HCT116 (cell line): Measurements from ENCODE around the gene FGF3. TPM values are rescaled to one million over a fixed set of nuclear protein-coding genes. Genes with fewer than 3 reads are reported as not detected.

ENCODE experiments used
- ATAC-seq: fragments of 200-7000 bp; cut with Tn5 transposase; 2 replicates; pipeline ENCODE4 v1.9.1; 2020; ENCODE audit warnings: mild to moderate bottlenecking, moderate library complexity
- BruUV-seq: library from RNA; stranded (reverse); fragments of 400-500 nt; replicated peaks from 2 replicates; lab custom pipeline; 2021; lab: Mats Ljungman, UMichigan
- CTCF ChIA-PET: fragments of 300-600 bp; sonication (Branson Sonifier 250); formaldehyde crosslinking; loops from one replicate; lab custom pipeline; 2021; ENCODE audit warnings: antibody characterized with exemption; lab: Charles Lee
- POLR2A ChIA-PET: fragments of 300-600, 350-600 bp; sonication (Branson Sonifier 250); formaldehyde crosslinking; loops from one replicate; lab custom pipeline; 2021; ENCODE audit warnings: antibody characterized with exemption; lab: Charles Lee
- RAD21 ChIA-PET, 2 experiments: fragments of 300-600 bp; sonication (Branson Sonifier 250); formaldehyde crosslinking; loops; one replicate each; lab custom pipeline; 2023; ENCODE audit warnings: low total read pairs in 2 of 2; ENCODE audit not compliant: uncharacterized antibody in 2 of 2, unreplicated experiment in 2 of 2, low non-redundant PET in 1 of 2; lab: Charles Lee
- DNase-seq: peaks from one replicate; pipeline ENCODE4 v3.0.0-alpha.2; 2010; ENCODE audit warnings: low read depth, low spot score
- H2AFZ ChIP-seq: fragments of 200-600 bp; shearing (Covaris generic), sonication (generic); 2 replicates; pipeline ENCODE4 v1.6.1; 2017; ENCODE audit warnings: low read depth, mixed run types, mixed read lengths, antibody characterized with exemption, low read length; ENCODE audit not compliant: poor library complexity, severe bottlenecking
- H3K27ac ChIP-seq: 2 replicates; pipeline ENCODE4 v1.5.1; 2012; ENCODE audit warnings: low read depth, low read length
- H3K27me3 ChIP-seq: fragments of 200-600 bp; sonication (generic); 2 replicates; pipeline ENCODE4 v1.6.1; 2016; ENCODE audit warnings: mixed run types, low read length, mixed read lengths; ENCODE audit not compliant: insufficient read depth
- H3K36me3 ChIP-seq, 2 experiments: fragments of 200-500 bp in 1 of 2; fragments of 200-600 bp in 1 of 2; sonication (Bioruptor generic) in 1 of 2; sonication (generic) in 1 of 2; 2 replicates each; pipeline versions ENCODE4 v1.5.1 to v1.6.1; 2014 to 2016; ENCODE audit warnings: low read length in 2 of 2, inconsistent platforms in 1 of 2, mixed read lengths in 1 of 2, mixed run types in 1 of 2; ENCODE audit not compliant: insufficient read depth in 2 of 2, control insufficient read depth in 1 of 2
- H3K4me1 ChIP-seq, 2 experiments: fragments of 200-600 bp in 1 of 2; sonication (generic) in 1 of 2; 2 replicates each; pipeline versions ENCODE4 v1.5.1 to v1.6.1; 2012 to 2017; ENCODE audit warnings: low read length in 2 of 2, inconsistent platforms in 1 of 2, mild to moderate bottlenecking in 1 of 2, mixed read lengths in 1 of 2, mixed run types in 1 of 2, moderate library complexity in 1 of 2; ENCODE audit not compliant: insufficient read depth in 2 of 2, control insufficient read depth in 1 of 2
- H3K4me2 ChIP-seq: fragments of 200-600 bp; sonication (generic); 2 replicates; pipeline ENCODE4 v1.6.1; 2017; ENCODE audit warnings: mixed run types, low read length, mixed read lengths
- H3K4me3 ChIP-seq, 2 experiments: fragments of 200-600 bp in 1 of 2; sonication (generic) in 1 of 2; replicated peaks in 1 of 2; 2 replicates each; pipeline ENCODE4 v1.5.1; 2011 to 2016; ENCODE audit warnings: low read length in 2 of 2, control low read depth in 1 of 2, low read depth in 1 of 2, mild to moderate bottlenecking in 1 of 2, mixed read lengths in 1 of 2, mixed run types in 1 of 2
- H3K79me2 ChIP-seq: fragments of 200-600 bp; sonication (generic); 2 replicates; pipeline ENCODE4 v1.6.1; 2017; ENCODE audit warnings: mild to moderate bottlenecking, mixed run types, low read length, moderate library complexity, mixed read lengths; ENCODE audit not compliant: insufficient read depth
- H3K9ac ChIP-seq: fragments of 200-600 bp; sonication (generic); 2 replicates; pipeline ENCODE4 v1.6.1; 2016; ENCODE audit warnings: low read length, mixed read lengths
- H3K9me2 ChIP-seq: fragments of 200-600 bp; sonication (generic), shearing (Covaris generic); 2 replicates; pipeline ENCODE4 v1.6.1; 2017; ENCODE audit warnings: mixed run types, mild to moderate bottlenecking, moderate library complexity; ENCODE audit not compliant: insufficient read depth
- H3K9me3 ChIP-seq, 2 experiments: fragments of 200-500 bp in 1 of 2; fragments of 200-600 bp in 1 of 2; sonication (Bioruptor generic) in 1 of 2; sonication (generic) in 1 of 2; 2 replicates each; pipeline ENCODE4 v1.6.1; 2014 to 2017; ENCODE audit warnings: low read length in 2 of 2, mixed read lengths in 2 of 2, inconsistent platforms in 1 of 2, low read depth in 1 of 2, mild to moderate bottlenecking in 1 of 2, mixed run types in 1 of 2, moderate library complexity in 1 of 2; ENCODE audit not compliant: control insufficient read depth in 1 of 2, insufficient read depth in 1 of 2
- H4K20me1 ChIP-seq: fragments of 200-600 bp; sonication (generic), shearing (Covaris generic); 2 replicates; pipeline ENCODE4 v1.6.1; 2017; ENCODE audit warnings: mixed run types, mild to moderate bottlenecking, moderate library complexity; ENCODE audit not compliant: insufficient read depth
- CBX3 ChIP-seq: IDR thresholded peaks from 2 replicates; pipeline ENCODE4 v1.6.1; 2012; ENCODE audit warnings: low read depth
- CEBPB ChIP-seq: IDR thresholded peaks from 2 replicates; pipeline ENCODE4 v1.6.1; 2012; ENCODE audit warnings: low read depth
- EZH2 ChIP-seq: fragments of 200-600 bp; sonication (generic); IDR thresholded peaks from 2 replicates; pipeline ENCODE4 v1.6.1; 2017; ENCODE audit warnings: antibody characterized with exemption, mixed run types
- EZH2phosphoT487 ChIP-seq: fragments of 200-600 bp; IDR thresholded peaks from 2 replicates; pipeline ENCODE4 v1.6.1; 2018; ENCODE audit warnings: antibody characterized with exemption, borderline replicate concordance
- FOSL1 ChIP-seq: IDR thresholded peaks from 2 replicates; pipeline ENCODE4 v1.6.1; 2012; ENCODE audit warnings: low read depth
- POLR2AphosphoS5 ChIP-seq: IDR thresholded peaks from 2 replicates; pipeline ENCODE4 v1.6.1; 2011; ENCODE audit warnings: mild to moderate bottlenecking, low read depth, low read length, moderate library complexity
- REST ChIP-seq: IDR thresholded peaks from 2 replicates; pipeline ENCODE4 v1.6.1; 2012; ENCODE audit warnings: low read depth
- SP1 ChIP-seq: IDR thresholded peaks from 2 replicates; pipeline ENCODE4 v1.6.1; 2012; ENCODE audit warnings: low read depth
- SRF ChIP-seq: IDR thresholded peaks from 2 replicates; pipeline ENCODE4 v1.6.1; 2012; ENCODE audit warnings: low read depth
- YY1 ChIP-seq: IDR thresholded peaks from 2 replicates; pipeline ENCODE4 v1.6.1; 2011; ENCODE audit warnings: low read length, low read depth, moderate library complexity, mild to moderate bottlenecking; ENCODE audit not compliant: insufficient replicate concordance; ENCODE audit errors: extremely low read depth
- ZFX ChIP-seq: fragments of 450-650 bp; IDR thresholded peaks from 2 replicates; pipeline ENCODE4 v1.6.1; 2017
- ZNF274 ChIP-seq: fragments of 200-500 bp; sonication (Bioruptor generic); IDR thresholded peaks from 2 replicates; pipeline ENCODE4 v1.6.1; 2014; ENCODE audit warnings: mild to moderate bottlenecking, low read depth, low read length, inconsistent platforms
- intact Hi-C: fragments of 100-400 bp; cut with micrococcal nuclease; formaldehyde crosslinking; loops from 2 replicates; pipeline ENCODE4 v1.10.0; 2022
- total RNA-seq: library from RNA; stranded (reverse); gene quantifications from one replicate; pipeline ENCODE4 v1.2.1, GENCODE V29; 2021; ENCODE audit not compliant: unreplicated experiment
- TF ChIP-seq, protein P1 (sequence below), 3 experiments: fragments of 200-600 bp in 1 of 3; sonication (generic) in 1 of 3; IDR thresholded peaks in 2 of 3; conservative IDR thresholded peaks in 1 of 3; 2 replicates each; pipeline ENCODE4 v1.5.1; 2012 to 2017; ENCODE audit warnings: low read depth in 2 of 3, low read length in 2 of 3, antibody characterized with exemption in 1 of 3, borderline replicate concordance in 1 of 3, control low read depth in 1 of 3, mild to moderate bottlenecking in 1 of 3, mixed read lengths in 1 of 3, mixed run types in 1 of 3, moderate library complexity in 1 of 3; ENCODE audit not compliant: insufficient read depth in 1 of 3
- TF ChIP-seq, protein P2 (sequence below): IDR thresholded peaks from 2 replicates; pipeline ENCODE4 v1.6.1; 2012

FGF3 gene
- total RNA-seq, 1 experiment from 2014 or later, result not detected

- no peak for TF ChIP-seq REST
- TF ChIP-seq CBX3, result no peak
- no peak for TF ChIP-seq ZFX
- no peak for TF ChIP-seq EZH2phosphoT487
- TF ChIP-seq ZNF274, result no peak
- TF ChIP-seq FOSL1, result no peak
- TF ChIP-seq POLR2AphosphoS5, result no peak
- no peak for TF ChIP-seq SRF
- TF ChIP-seq, protein P1, sequence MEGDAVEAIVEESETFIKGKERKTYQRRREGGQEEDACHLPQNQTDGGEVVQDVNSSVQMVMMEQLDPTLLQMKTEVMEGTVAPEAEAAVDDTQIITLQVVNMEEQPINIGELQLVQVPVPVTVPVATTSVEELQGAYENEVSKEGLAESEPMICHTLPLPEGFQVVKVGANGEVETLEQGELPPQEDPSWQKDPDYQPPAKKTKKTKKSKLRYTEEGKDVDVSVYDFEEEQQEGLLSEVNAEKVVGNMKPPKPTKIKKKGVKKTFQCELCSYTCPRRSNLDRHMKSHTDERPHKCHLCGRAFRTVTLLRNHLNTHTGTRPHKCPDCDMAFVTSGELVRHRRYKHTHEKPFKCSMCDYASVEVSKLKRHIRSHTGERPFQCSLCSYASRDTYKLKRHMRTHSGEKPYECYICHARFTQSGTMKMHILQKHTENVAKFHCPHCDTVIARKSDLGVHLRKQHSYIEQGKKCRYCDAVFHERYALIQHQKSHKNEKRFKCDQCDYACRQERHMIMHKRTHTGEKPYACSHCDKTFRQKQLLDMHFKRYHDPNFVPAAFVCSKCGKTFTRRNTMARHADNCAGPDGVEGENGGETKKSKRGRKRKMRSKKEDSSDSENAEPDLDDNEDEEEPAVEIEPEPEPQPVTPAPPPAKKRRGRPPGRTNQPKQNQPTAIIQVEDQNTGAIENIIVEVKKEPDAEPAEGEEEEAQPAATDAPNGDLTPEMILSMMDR (IDR thresholded peaks at IDR 0.05 in 2 of 3, conservative IDR thresholded peaks at IDR 0.05 in 1 of 3; ENCODE audit: borderline replicate concordance in 1 of 3, insufficient read depth in 1 of 3, low read depth in 2 of 3, low read length in 2 of 3), result no peak
- TF ChIP-seq, all 23 proteins: peak for 0
These were observed 10.9 kb upstream of the FGF3 start (continued) for GRCh38 chr11:69830086-69830485.

DNA sequence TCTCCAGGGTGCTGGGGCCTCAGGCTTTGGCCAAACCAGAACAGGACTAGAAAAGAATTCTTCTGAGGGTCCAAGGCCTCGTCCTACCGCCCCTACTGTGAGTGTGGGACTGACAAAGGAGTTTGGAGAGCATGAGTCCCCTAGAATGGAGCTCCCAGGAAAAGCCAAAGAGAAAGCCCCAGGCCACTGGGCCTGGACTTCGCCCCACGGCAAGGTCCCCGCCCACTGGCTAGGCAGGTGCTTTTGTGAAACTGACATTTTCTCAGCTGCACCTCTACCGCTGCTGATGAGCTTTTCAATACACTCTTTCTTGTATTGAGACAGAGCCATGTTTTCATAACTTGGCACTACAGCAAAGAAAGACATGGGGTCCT is 9.7 kb upstream of the FGF3 start:
- H3K36me3 ChIP-seq, result no peaks in the 10 kb centered on the region
- no peak overlapping the region for H3K27ac ChIP-seq
- no peak overlapping the region for H3K9ac ChIP-seq
- H3K4me3 ChIP-seq, result no peak overlapping the region
- H3K4me1 ChIP-seq, result peaks cover 16 to 30% of the 10 kb centered on the region in 2 experiments
- BruUV-seq, result no TSS peak
- ChIA-PET RAD21 (interaction anchor here in 1 of 2 experiments (0.7 kb wide), 1 partner anchor 11 kb away, joined by 5 read pairs; no protein-coding TSS in a partner anchor), CTCF (no interaction called here), POLR2A (no interaction called here)
- intact Hi-C loops, result no loop called here
- DNase-seq (no peak), ATAC-seq (no peak)
- no peaks in the 10 kb centered on the region for H3K9me3 ChIP-seq
- H3K4me2 ChIP-seq, result no peak overlapping the region
- TF ChIP-seq SP1, result no peak
- TF ChIP-seq CEBPB, result no peak
- TF ChIP-seq, protein P2, sequence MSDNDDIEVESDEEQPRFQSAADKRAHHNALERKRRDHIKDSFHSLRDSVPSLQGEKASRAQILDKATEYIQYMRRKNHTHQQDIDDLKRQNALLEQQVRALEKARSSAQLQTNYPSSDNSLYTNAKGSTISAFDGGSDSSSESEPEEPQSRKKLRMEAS, result no peak
- TF ChIP-seq YY1, result no peak
- no peak for TF ChIP-seq EZH2
- no peaks in the 10 kb centered on the region for H4K20me1 ChIP-seq
- H2AFZ ChIP-seq, result no peak overlapping the region
- no peaks in the 10 kb centered on the region for H3K79me2 ChIP-seq
- H3K27me3 ChIP-seq, result no peaks in the 10 kb centered on the region
- H3K9me2 ChIP-seq, result no peaks in the 10 kb centered on the region
